Measurements from ENCODE around the gene ATP2B3.

DNA sequence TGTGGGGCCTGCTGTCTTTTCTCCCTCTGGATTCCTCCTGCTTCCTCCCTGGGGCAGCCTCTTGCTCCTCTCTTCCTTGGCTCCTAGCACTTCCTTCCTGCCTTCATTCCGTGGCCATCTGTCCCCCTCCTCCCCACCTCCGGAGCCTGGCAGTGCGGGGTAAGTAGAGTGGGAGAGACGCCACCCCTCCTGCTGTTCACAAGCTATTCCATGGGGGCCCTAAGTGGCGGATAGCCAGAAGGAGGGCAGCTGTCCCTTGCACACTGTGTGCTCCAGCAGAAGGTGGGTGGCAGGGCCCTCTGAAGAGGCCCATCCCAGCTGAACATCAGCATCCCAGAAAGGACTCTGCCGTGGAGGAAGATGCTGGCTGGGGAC is 54.1 kb downstream of the ATP2B3 start:
- TF ChIP-seq, protein P1, sequence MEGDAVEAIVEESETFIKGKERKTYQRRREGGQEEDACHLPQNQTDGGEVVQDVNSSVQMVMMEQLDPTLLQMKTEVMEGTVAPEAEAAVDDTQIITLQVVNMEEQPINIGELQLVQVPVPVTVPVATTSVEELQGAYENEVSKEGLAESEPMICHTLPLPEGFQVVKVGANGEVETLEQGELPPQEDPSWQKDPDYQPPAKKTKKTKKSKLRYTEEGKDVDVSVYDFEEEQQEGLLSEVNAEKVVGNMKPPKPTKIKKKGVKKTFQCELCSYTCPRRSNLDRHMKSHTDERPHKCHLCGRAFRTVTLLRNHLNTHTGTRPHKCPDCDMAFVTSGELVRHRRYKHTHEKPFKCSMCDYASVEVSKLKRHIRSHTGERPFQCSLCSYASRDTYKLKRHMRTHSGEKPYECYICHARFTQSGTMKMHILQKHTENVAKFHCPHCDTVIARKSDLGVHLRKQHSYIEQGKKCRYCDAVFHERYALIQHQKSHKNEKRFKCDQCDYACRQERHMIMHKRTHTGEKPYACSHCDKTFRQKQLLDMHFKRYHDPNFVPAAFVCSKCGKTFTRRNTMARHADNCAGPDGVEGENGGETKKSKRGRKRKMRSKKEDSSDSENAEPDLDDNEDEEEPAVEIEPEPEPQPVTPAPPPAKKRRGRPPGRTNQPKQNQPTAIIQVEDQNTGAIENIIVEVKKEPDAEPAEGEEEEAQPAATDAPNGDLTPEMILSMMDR (IDR thresholded peaks at IDR 0.05; ENCODE audit: low read length): no peak
- no peak for TF ChIP-seq EZH2 (IDR thresholded peaks at IDR 0.05; ENCODE audit: borderline replicate concordance, low read length)

All from OCI-LY1 (cell line).